IPS DF 6.9 (cell line): ENCODE measurements around the gene FERMT1.
"Not testable (repeated sequence)": the region's sequence is repeated elsewhere in the genome, so short reads cannot be mapped to it uniquely, and the experiment has no call there.

ENCODE experiments used
- DNase-seq: peaks from one replicate; pipeline ENCODE4 v3.0.0-alpha.2; 2013; ENCODE audit warnings: low read depth, low spot score
- H3K27ac ChIP-seq: one replicate; pipeline ENCODE4 v1.5.1; 2013; ENCODE audit warnings: low read length, control low read depth
- H3K27me3 ChIP-seq: 2 replicates; pipeline ENCODE4 v1.6.1; 2013; ENCODE audit warnings: mild to moderate bottlenecking, low read length; ENCODE audit not compliant: control insufficient read depth, insufficient read depth
- H3K36me3 ChIP-seq: 2 replicates; pipeline ENCODE4 v1.6.1; 2013; ENCODE audit warnings: low read length; ENCODE audit not compliant: control insufficient read depth, insufficient read depth
- H3K4me1 ChIP-seq: 2 replicates; pipeline ENCODE4 v1.6.1; 2013; ENCODE audit warnings: low read length; ENCODE audit not compliant: control insufficient read depth, insufficient read depth
- H3K4me3 ChIP-seq: 2 replicates; pipeline ENCODE4 v1.5.1; 2013; ENCODE audit warnings: mild to moderate bottlenecking, low read length
- H3K9me3 ChIP-seq: 2 replicates; pipeline ENCODE4 v1.6.1; 2013; ENCODE audit warnings: low read length, inconsistent platforms; ENCODE audit not compliant: control insufficient read depth, insufficient read depth
- WGBS: extraction: QIAGEN DNeasy Blood & Tissue Kit; methylation state at CpG from one replicate; pipeline ENCODE4 v1.1.7; 2013; ENCODE audit warnings: mixed read lengths, missing lambda C conversion rate; ENCODE audit not compliant: insufficient read length, insufficient coverage; 5-methylcytosine and 5-hydroxymethylcytosine counted together

Gene FERMT1

DNA sequence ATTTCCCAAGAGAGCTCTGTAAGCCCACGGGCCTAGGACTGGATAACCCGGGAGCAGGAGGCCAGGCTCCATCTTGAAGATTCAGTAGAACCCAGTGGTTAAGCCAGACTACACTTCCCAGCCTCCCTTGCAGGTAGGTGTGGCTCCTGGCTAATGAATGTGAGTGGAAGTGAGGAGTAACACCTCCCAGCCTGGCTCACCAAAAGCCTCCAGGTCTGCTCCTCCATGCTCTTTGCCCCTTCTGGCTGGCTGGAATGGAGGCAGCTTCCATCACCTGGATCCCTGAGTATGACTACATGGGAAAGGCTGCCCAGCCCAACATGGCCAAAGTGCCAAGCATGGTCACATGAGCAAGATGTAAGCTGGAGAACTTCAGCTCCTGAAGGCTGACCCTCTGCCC, 78.7 kb downstream of the FERMT1 start:
- Histone ChIP-seq H3K36me3 (peaks cover 9% of the 10 kb centered on the region), H3K27me3 (no peaks in the 10 kb centered on the region), H3K4me3 (no peak overlapping the region), H3K4me1 (no peaks in the 10 kb centered on the region), H3K27ac (no peak overlapping the region), H3K9me3 (no peaks in the 10 kb centered on the region)
- no CpG with 5 or more reads among the region's 2 CpGs for WGBS
- DNase-seq = no peak

DNA sequence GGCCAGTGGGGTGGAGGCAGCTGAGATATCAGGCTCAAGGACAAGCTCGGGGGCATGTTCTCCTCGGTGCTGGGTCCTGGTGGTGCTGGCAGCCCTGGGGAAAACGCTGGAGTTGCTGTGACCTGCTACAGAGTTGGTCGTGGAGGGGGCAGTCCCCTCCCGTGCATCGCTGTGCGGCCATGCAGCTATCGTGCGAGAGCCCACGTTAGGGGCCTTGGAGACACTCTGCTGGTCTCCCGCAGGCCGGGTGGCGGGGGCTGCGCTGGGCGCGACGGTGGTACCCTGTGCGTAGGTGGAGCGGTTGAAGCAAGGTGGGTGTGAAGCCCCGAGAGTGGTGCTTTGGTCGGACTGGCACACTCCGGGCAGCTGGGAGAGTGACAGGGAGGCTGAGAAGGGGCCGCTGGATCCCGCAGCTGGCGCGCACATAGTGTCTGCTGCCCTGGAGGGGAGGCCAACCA, 81.0 kb downstream of the FERMT1 start:
- H3K27ac ChIP-seq = no peak overlapping the region
- no peak for DNase-seq
- no peak overlapping the region for H3K4me3 ChIP-seq
- H3K27me3 ChIP-seq = no peaks in the 10 kb centered on the region
- no peaks in the 10 kb centered on the region for H3K4me1 ChIP-seq
- peaks cover 9% of the 10 kb centered on the region for H3K36me3 ChIP-seq
- no peaks in the 10 kb centered on the region for H3K9me3 ChIP-seq
- no CpG with 5 or more reads among the region's 26 CpGs for WGBS

DNA sequence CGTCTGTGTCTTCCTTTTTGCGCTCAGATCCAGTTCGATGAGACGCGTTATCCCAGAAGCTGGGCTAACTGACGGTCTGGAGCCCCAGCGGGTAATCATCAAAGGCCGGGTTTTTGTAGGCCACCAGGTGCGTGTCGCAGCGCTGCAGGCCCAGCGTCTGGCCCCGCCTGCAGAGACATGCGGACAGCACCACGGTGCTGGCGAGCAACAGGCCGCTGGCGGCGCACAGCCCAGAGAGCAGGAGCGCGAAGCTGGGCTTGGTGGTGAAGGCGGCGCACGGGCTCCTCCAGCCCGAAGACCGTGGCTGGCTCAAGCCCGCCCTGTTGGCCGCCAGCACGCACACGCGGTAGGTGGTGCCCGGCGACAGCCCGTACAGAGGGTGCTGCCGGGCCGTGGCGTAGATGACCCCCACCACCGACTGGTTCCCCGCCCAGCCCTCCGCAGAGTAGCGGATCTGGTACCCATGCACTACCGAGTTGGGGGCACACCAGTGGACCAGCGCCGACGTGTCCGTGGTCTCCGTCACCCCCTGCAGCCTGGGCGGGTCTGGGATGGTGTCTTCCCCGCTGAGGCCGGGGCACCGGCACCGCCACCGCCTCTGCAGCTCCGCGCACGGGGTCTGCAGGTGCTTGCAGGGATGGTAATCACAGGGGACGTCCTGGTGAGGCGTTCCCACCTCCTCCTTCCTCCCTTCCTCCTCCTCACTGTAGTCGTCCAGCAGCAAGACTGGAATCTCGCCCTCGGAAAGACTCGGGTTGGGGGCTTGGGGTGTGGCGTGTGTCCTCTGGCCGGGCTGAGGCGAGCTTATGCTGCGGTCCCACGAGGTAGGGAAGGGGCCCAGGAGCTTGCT, 81.6 kb downstream of the FERMT1 start:
- no CpG with 5 or more reads among the region's 67 CpGs for WGBS
- H3K4me3 ChIP-seq = no peak overlapping the region
- no peak for DNase-seq
- H3K27ac ChIP-seq = no peak overlapping the region
- H3K36me3 ChIP-seq = peaks cover 9% of the 10 kb centered on the region
- no peaks in the 10 kb centered on the region for H3K27me3 ChIP-seq
- H3K4me1 ChIP-seq = no peaks in the 10 kb centered on the region
- H3K9me3 ChIP-seq = no peaks in the 10 kb centered on the region

DNA sequence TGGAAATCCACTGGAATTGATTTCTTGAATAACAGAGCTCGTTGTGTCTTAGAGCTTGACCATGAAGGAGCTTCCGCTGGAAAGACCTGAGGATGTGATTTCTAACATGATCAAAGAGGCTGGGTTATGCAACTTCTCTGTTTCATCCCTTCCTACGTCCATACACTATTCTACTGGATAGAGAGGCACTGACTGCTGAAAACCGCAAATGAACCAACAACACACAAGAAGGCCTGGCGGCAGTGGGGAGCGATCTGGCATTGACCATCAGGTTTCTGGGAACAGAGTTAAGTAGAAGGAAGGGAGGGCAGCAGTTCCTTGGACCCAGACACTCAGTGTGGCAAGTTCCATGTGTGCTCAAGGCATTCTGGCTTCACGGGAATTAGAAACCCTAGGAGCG, 82.3 kb downstream of the FERMT1 start:
- Histone ChIP-seq H3K4me1 (no peaks in the 10 kb centered on the region), H3K27me3 (no peaks in the 10 kb centered on the region), H3K9me3 (no peaks in the 10 kb centered on the region), H3K36me3 (peaks cover 9% of the 10 kb centered on the region), H3K27ac (no peak overlapping the region), H3K4me3 (no peak overlapping the region)
- DNase-seq = no peak
- WGBS = no CpG with 5 or more reads among the region's 8 CpGs

DNA sequence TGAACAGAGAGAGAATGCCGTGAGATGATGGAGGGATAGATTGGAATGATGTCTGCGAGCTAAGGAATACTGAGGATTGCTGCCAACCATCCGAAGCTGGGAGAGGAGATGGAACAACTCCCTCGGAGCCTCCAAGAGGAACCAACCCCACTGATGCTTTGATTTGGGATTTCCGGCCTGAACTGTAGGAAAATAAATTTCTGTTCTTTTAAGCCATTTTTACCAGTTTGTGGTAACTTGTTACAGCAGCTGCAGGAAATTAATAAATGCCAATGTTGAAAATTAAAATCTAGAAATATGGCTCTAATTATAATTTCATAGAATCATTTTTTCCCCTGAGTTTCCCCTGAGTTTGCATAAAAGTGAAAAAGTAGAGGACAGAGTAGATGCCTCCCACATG, 83.1 kb downstream of the FERMT1 start:
- H3K36me3 ChIP-seq = peaks cover 9% of the 10 kb centered on the region
- no CpG with 5 or more reads among the region's 5 CpGs for WGBS
- no peak overlapping the region for H3K4me3 ChIP-seq
- H3K4me1 ChIP-seq = no peaks in the 10 kb centered on the region
- no peak for DNase-seq
- H3K27me3 ChIP-seq = no peaks in the 10 kb centered on the region
- H3K27ac ChIP-seq = no peak overlapping the region
- no peaks in the 10 kb centered on the region for H3K9me3 ChIP-seq

DNA sequence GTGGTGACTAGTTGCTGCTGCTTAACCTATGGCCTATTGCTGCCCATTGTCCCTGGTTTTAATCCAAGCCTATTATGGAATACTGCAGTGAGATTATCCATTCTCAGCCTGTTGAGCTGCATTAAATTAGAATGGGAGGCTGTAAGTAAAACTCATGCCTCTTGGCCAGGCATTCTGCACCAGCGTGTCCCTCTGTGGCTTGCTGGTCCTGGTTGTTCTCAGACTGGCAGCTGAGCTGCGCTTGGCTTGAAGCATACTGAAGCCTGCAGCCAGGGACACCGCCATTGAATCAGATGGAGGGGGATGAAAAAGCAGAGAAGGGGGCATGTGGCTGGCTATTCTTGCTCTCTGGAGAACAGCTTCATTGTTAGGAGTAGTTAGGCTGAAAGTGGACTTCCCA, 84.6 kb downstream of the FERMT1 start:
- Histone ChIP-seq H3K9me3 (no peaks in the 10 kb centered on the region), H3K27ac (no peak overlapping the region), H3K36me3 (peaks cover 9% of the 10 kb centered on the region), H3K4me3 (no peak overlapping the region), H3K27me3 (no peaks in the 10 kb centered on the region), H3K4me1 (no peaks in the 10 kb centered on the region)
- no CpG with 5 or more reads among the region's 3 CpGs for WGBS
- no peak for DNase-seq

DNA sequence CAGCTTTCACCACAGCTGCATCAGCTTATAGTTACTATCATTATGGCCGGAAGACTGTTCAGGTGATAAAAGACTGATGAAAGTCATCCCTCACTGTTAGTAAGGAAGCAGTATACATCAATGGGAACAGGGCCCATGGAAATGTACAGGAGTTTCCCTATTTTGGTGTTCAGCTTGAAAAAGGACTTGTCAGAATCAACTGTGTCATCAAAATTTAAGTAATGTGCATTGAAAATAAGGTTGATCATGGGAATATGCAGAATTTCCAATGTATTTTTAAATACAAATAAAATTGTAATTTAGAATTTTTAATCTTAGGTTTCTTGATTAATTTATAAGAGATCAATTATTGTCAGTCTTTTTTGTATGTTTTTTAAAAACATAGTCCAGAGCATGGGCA, 85.7 kb downstream of the FERMT1 start:
- Histone ChIP-seq H3K36me3 (peaks cover 9% of the 10 kb centered on the region), H3K27me3 (no peaks in the 10 kb centered on the region), H3K4me1 (no peaks in the 10 kb centered on the region), H3K4me3 (no peak overlapping the region), H3K9me3 (no peaks in the 10 kb centered on the region), H3K27ac (no peak overlapping the region)
- no peak for DNase-seq
- WGBS = no CpG with 5 or more reads among the region's 1 CpG

DNA sequence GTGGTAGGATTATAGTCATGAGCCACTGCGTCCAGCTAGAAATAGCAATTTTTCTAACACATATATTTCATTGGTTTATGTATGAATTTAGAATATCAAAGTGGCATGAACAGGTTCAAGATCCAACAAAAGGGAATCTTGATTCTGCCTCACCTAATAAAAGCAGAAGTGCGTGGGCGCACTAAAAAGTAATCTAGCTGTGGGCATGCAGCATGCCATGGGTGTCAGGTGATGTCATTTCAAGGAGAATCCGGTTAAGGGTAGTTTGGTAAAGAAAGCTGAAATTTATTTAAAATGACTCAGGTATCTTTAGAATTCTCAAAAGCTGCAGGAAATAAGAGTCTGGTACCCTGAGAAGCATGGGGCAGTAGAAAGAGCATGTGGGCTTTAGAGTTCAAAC, 86.6 kb downstream of the FERMT1 start:
- Histone ChIP-seq H3K27me3 (no peaks in the 10 kb centered on the region), H3K4me1 (no peaks in the 10 kb centered on the region), H3K4me3 (no peak overlapping the region), H3K36me3 (peaks cover 8% of the 10 kb centered on the region), H3K9me3 (no peaks in the 10 kb centered on the region), H3K27ac (no peak overlapping the region)
- DNase-seq = no peak
- no CpG with 5 or more reads among the region's 4 CpGs for WGBS

DNA sequence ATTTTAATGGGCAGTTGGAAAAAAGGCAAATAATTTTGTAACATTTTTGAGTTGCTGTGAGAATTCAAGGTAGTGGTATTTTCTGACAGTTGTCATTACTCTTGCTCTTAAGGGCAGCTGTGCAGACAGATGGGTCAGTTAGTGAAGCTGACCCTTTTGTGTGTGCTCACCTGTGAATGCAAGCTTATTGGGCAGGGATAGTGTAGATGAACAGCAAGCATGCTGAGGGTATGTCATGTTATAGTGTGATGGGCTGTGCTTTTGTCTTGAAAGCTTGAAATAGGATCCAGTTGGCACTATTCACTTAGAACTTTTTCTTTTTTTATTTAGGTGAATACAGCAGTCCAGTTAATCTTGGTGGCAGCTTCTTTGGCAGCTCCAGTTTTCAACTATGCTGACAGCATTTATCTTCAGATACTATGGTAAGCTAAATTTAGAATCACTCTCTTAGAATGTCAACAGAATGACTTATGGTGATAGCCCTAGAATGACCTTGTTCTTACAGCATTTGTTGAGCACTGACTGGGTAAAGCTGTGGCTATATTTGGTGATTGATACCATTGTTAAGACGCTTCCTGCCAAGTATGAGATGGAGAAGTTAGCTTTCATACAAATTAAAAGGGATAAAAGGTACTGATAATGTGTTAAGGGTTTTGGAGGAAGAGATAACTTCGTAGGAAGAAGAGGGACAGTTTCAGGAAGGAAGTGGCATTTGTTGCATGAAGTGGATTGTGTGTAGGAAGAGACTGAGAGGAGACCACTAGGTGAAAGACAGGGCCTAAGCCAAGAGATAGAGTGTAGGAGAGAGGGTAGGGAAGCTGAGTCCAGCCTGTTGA, 88.5 kb downstream of the FERMT1 start:
- 100% methylated on average over 1 of the region's 2 CpGs for WGBS
- no peak overlapping the region for H3K4me3 ChIP-seq
- no peaks in the 10 kb centered on the region; the same call in 1 of the 2 replicates for H3K36me3 ChIP-seq
- no peak overlapping the region for H3K27ac ChIP-seq
- DNase-seq = no peak
- H3K4me1 ChIP-seq = no peaks in the 10 kb centered on the region
- no peaks in the 10 kb centered on the region for H3K9me3 ChIP-seq
- no peaks in the 10 kb centered on the region for H3K27me3 ChIP-seq

DNA sequence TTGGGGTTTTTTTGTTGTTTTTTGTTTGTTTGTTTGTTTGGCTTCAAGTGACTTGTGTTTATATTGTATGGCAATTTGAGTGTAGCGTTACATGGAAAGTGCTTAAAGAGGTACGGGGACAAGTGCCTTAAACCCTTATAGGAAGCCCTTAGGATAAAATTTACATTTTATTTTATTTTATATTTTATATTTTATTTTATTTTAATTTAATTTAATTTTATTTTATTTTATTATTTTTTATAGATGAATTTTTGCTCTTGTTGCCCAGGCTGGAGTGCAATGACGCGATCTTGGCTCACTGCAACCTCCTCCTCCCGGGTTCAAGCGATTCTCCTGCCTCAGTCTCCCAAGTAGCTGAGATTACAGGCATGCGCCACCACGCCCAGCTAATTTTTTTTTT, 89.9 kb downstream of the FERMT1 start:
- DNase-seq, H3K9me3 ChIP-seq, H3K4me3 ChIP-seq, H3K27me3 ChIP-seq, H3K36me3 ChIP-seq, H3K27ac ChIP-seq, H3K4me1 ChIP-seq: not testable (repeated sequence)
- no CpG with 5 or more reads among the region's 8 CpGs for WGBS
